ENCODE data around the gene ZIM2.

DNA sequence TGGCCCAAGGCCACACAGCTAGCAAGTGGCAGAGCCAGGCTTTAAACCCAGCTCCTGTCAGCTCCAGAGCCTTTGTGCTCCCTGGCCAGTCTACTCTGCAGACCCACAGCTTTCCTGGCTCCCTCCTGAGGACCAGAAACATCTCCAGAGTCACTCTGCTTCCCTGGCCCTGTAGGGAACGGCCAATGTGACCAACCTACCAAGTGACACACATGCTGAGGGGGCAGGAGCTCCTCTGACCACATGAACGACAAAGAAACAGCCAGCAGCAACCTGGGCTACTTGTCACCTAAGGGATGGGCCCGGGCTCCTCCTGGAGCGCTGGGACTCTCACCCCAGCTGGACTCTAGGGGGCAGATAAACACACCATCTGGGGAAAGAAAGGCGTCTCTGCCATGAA is 19.3 kb downstream of the ZIM2 start:
- no peak for TF ChIP-seq GATA2 (IDR thresholded peaks at IDR 0.05; ENCODE audit: low read depth, low read length)
- TF ChIP-seq GATA3 (IDR thresholded peaks at IDR 0.05; ENCODE audit: low read depth, low read length): no peak

All from SH-SY5Y (cell line).